PC-3 (cell line): ENCODE results near the gene SLC46A2.

Experiments
- CTCF ChIP-seq: fragments of 300-600 bp; sonication (generic); conservative IDR thresholded peaks from 2 replicates; pipeline ENCODE4 v1.5.1; 2017; ENCODE audit warnings: antibody characterized with exemption, low read depth, mild to moderate bottlenecking, low read length
- EZH2phosphoT487 ChIP-seq: fragments of 300-600 bp; sonication (generic); IDR thresholded peaks from 2 replicates; pipeline ENCODE4 v1.6.1; 2018; ENCODE audit warnings: mild to moderate bottlenecking, antibody characterized with exemption, low read length, borderline replicate concordance

GRCh38 chr9:112881331-112881730, 9.3 kb downstream of the SLC46A2 start:
- no peak for TF ChIP-seq CTCF
- TF ChIP-seq EZH2phosphoT487: no peak
